ENCODE measurements around the gene KRTAP9-7.

KRTAP9-7 gene

DNA sequence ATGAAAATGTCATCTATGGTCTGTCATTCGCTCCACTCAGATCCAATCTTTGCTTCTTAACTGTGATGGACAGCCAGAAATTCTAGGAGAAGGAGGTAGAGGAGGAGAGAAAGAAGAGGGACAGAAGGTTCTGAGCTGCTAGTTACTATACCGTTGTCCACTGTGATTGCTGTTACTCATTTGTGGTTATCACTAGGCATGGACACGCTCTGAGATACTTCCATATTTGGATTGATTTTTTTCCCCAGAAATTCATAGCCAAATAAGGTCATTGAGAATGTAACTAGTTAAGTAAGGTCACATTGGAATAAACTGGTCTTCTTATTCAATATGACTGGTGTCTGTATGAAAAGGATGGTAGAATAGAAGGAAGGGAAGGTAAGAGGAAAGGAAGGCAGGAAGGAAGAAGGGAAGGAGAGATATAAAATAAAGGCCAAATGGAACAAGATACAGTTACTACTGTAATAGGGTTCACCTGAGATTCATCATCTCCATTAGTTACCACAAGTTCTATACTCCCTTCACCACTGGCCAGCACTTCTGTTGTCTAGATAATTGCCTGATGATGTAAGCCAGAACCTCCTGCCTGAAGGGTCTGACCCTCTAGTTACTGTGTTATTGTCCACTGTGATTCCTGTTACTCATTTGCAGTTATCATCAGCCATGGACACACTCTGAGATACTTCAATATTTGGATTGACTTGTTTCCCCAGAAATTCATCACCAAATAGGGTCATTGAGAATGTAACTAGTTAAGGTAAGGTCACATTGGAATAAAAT lies 2.9 kb downstream of the KRTAP9-7 start:
- no peak for DNase-seq

DNA sequence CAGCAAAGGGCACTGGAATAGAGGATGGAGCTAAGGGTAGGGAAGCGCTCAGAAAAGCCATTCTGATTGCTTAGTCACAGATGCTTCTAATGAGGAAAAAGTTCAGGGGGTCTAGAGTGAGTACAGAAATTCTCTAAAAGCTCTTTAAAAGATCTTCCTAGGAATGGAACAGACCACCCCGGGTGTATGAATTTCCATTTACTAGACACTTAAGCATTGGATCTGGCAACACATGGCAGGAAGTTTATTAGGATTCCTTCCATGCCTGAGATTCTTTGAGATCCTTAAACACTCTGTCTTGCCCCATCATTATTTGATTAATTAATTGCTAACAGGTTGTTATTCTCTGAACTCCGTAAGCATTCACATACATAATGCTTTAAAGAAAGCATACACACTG lies 8.5 kb downstream of the KRTAP9-7 start:
- no peak for DNase-seq

- DNase-seq, result no peak
These were observed 9.0 kb downstream of the KRTAP9-7 start for GRCh38 chr17:41284546-41284945.

GRCh38 chr17:41287050-41287449 lies 11.6 kb downstream of the KRTAP9-7 start:
- DNase-seq, result no peak

- no peak for DNase-seq
These were observed 18.5 kb downstream of the KRTAP9-7 start for GRCh38 chr17:41294016-41294415.

GRCh38 chr17:41296846-41297245 lies 21.3 kb downstream of the KRTAP9-7 start:
- DNase-seq, result no peak

DNA sequence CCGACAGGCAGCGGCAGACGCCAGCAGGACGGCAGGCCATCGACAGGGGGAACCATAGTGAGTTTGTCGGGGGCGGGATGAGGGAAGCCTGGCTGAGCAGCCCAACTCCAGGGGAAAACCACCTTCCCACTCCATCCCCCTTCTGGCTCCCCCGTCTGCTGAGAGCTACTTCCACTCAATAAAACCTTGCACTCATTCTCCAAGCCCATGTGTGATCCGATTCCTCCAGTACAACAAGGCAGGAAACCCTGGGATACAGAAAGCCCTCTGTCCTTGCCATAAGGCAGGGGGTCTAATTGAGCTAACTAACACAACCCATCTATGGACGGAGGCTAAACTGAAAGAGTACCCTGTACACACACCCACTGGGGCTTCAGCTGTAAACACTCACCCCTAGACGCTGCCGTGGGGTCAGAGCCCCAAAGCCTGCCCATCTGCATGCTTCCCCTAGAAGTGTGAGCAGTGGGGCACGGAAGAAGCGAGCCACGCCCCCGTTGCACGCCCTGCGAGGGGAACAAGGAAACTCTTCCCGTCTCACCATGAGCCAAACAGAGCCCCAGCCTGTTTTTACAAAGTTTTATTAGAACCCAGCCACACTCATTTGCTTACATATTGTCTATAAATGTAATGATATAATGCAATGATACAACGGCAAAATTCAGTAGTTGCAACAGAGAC lies 23.1 kb downstream of the KRTAP9-7 start:
- no peak for DNase-seq

- no peak for DNase-seq
These were observed 25.8 kb downstream of the KRTAP9-7 start for GRCh38 chr17:41301204-41301790.

DNA sequence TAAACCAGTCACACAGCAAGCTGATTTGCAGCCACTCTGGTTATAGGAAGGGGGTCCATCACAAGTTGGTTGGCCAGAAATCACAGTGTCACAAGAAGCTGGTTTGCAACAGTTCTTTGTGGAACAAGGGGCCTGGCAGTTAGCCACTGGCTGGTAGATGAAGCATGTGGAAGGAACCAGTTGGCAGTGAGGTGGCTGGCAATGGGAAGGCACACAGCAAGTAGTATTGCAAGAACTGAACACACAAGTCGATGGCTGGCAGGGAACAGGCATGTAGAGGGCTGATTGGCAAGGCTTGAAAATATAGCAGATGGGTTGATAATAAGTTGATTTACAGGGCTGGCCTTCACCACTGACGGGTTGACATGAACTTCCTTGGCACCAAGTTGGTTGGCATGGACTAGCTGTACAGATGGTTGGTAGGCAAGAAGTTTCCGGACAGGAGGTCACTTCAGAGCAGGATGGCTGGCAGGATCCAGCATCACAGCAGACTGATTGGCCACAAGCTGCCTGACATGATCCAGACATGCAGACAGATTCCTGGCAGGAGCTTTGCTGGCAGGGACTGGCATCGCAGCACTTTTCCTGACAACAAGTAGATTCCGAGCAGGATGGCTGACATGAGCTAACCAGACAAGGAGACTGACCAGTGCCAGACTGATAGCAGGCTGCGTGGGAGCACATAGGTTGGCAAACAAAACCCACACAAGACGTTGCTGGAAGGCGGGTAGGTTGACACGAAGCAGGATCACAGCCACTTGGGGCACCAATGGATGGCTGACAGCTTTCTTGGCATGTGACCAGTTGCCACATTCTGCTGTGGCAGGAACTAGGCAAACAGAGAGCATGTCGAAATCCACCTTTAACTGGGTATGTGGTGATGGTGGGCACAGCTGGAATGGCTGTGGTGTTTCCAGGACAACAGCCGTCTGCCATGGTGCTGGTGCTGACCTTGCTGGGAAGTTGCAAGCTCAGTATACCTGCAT lies 26.7 kb downstream of the KRTAP9-7 start, which contains the start of gene KRTAP29-1:
Gene KRTAP29-1 (minus strand): TSS at position 936 of the 986 bp plus-strand sequence. CDS start 0 bp downstream, at position 936.
- no peak for DNase-seq

- DNase-seq, result no peak
These were observed 27.5 kb downstream of the KRTAP9-7 start for GRCh38 chr17:41302981-41303380.

DNA sequence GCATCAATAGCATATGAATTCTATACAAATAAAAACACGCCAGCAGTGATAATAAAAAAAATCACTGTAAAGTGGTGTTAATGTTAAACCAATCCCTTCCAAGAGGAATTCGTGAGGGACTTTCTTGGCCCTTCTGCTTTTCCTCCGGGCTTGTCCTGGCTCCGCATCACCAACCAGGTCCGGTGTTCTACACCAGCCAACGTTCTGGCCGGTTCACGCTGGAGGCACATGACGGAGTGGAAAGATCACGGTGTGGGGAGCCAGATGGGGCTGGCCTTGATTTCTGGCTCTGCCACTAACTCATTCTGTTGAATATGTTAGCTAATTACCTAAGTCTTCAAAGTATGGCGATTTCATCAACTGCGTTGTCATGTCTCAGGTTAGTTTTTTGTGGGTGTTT lies 28.6 kb downstream of the KRTAP9-7 start:
- no peak for DNase-seq

- no peak for DNase-seq
These were observed 32.1 kb downstream of the KRTAP9-7 start for GRCh38 chr17:41307647-41308046.

DNA sequence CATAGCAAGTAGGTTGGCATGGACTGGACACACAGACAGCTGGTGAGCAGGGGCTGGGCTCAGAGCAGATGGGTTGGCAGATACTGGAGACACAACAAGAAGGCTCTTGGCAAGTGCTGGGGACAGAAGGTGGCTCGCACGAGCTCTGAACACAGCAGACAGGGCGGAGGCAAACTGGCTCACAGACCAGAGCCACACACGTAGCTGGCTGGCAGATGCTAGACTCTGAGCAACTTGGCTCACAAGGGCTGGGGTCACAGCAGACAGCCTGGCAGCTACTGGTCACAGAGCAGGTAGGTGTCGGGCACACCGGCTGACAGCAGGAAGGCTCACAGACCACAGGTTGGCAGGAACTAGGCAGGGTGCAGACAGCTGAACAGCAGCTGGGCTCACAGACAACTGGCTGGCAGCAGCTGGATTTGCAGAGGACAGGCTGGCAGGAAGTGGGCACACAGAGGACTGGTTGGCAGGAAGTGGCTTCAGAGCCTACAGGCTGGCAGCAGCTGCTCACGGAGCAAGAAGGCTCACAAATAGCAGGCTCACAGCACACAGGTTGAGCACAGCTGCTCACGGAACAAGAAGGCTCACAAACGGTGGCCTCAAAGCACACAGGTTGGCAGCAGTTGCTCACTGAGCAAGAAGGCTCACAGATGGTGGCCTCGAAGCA lies 32.9 kb downstream of the KRTAP9-7 start:
- peak; percentile 66 for DNase-seq

DNA sequence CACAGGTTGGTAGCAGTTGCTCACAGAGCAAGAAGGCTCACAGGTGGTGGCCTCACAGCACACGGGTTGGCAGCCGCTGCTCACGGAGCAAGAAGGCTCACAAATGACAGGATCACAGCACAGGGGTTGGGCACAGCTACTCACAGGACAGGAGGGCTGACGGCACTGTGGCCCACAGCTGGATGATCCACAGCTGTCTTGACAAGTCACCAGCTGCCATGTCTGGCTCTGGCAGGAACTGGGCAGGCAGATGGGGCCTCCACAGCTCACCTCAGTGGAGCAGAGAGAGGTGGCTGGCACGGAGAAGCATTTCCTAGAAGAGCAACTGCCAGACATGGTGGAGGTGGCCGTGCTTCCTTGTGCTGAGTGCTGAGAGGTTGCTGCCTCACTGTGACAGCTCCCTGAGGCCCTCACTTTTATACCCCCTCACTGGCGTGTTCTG lies 33.4 kb downstream of the KRTAP9-7 start, which contains the start of gene KRTAP16-1:
Gene KRTAP16-1 (minus strand): TSS at position 392 of the 442 bp plus-strand sequence. CDS start 56 bp downstream, at position 336.
- DNase-seq, result no peak

- no peak for DNase-seq
These were observed 35.6 kb downstream of the KRTAP9-7 start for GRCh38 chr17:41311111-41311510.

- no peak for DNase-seq
These were observed 39.8 kb downstream of the KRTAP9-7 start, which contains the start of gene KRTAP17-1 for GRCh38 chr17:41315204-41315794. Gene KRTAP17-1 (minus strand): TSS chr17:41315710. CDS start chr17:41315650, 60 bp downstream.

GRCh38 chr17:41315814-41316445 lies 40.4 kb downstream of the KRTAP9-7 start:
- no peak for DNase-seq

- no peak for DNase-seq
These were observed 42.7 kb downstream of the KRTAP9-7 start for GRCh38 chr17:41318231-41318630.

DNA sequence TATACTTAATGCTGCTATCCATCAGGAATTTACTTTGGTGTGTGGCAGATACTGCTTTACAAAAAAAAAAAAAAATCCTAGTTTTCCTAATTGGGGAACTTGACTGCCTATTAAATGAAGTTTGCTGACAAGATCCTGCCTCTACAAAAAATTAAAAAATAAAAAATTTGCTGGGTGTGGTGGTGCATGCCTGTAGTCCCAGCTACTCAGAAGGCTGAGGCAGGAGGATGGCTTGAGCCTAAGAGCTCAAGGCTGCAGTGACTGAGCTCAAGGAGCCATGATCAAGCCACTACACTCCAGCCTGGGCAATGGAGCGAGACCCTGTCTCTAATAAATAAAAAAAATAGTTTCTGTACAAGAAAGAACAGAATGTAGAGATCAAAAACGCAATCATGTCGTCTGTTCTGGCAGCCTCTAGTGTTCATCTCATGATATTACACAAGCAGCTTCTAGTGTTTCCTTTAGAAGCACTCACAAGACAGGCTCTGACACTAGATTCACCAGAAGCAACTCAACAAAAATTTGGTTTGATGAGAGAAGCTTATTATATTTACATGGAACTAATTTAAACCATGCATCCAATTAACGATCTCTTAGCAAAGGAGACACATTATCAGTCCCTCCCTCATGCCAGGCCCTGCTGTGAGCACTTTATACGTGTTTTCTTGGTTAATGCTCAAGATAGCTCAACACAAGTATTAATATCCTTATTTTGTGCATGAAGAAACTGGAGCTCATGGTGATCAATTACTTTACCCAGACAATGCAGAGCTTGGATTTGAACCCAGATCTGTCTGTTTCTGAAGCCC lies 46.8 kb downstream of the KRTAP9-7 start:
- DNase-seq, result no peak

All from GDM1 (cell line).